ENCODE data around the gene FBXO40. TPM values are rescaled to one million over a fixed set of nuclear protein-coding genes. Genes with fewer than 3 reads are reported as not detected.

Gene FBXO40
- polyA plus RNA-seq, 2 of the 4 experiments (the other 2 are of a cell fraction) = not detected

DNA sequence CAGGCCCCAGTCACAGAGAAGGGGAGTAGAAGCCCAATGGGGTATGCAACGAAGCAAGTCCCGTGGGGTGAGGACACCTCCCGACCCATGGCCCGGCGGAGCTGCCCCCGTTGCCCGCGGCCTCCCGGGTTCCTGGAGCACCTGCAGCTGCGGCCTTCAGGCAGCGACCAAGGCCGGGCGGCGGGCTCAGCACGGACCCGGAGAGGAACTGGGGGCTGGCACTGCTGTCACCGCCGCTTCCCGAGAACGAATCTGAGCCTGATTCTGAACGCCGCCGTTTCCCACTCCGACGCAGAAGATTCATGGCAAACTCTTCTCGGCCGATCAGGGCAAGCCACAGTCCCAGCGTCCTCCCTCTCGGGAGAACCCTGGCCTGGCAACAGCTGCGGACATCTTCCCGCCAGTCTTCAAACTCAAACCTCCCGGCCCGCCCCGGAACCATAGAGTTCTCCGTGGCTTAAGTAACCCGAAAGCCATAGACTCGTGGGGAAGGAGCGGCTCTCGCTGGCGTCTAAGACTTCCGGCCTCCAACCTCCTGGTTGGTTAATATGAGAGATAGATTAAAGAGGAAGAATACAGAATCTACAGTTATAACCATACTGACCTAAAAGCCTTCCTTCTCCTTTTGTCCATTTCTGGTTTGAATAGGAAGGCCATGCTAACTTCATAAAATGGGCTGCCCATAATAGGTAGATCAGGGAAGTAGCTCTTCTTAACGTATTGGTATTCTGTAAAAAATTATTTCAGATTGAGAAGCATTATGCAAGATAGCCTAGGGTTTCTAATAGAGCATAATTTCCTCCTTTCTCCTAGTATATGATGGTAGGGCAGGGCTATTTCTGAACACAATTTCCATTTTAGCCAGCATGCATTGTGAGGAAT, 47.4 kb upstream of the FBXO40 start, which contains the start of gene POLQ:
Gene POLQ (minus strand): TSS at position 415 of the 882 bp plus-strand sequence. CDS start 111 bp downstream, at position 304.
- FAIRE-seq = peak; percentile 76
- peak; percentile 92 to 96 for DNase-seq (ENCODE audit: low read depth in 1 of 2, low spot score in 1 of 2)
- ATAC-seq = peak; percentile 97 to 99
- Histone ChIP-seq H3K27ac (peak within 1 kb of the TSS; percentile 71 to 90), H3K4me1 (peaks cover 11% of the 10 kb centered on the region; the same call in 2 of the 3 replicates), H3K4me3 (peak within 1 kb of the TSS; percentile 61), H3K9me3 (no peaks in the 10 kb centered on the region), H3K4me2 (peak within 1 kb of the TSS; percentile 92)
- ChIA-PET CTCF (interaction anchor here (0.7 to 3.6 kb wide), 23 partner anchors 9 to 1894 kb away, joined by 3 to 19 read pairs (median 4); partner anchors contain the start of genes FAM162A and MIX23), POLR2A (interaction anchor here (2.2 kb wide), 1 partner anchor 203 kb away, joined by 7 read pairs; no protein-coding TSS in a partner anchor)
- WGBS (ENCODE audit: missing lambda C conversion rate) = 0% methylated on average over 19 of the region's 42 CpGs
- TF ChIP-seq FOSB (CRISPR knock-in tag; IDR thresholded peaks at IDR 0.05) = no peak
- no peak for TF ChIP-seq CHD4 (IDR thresholded peaks at IDR 0.05; ENCODE audit: borderline replicate concordance)
- TF ChIP-seq, protein P1, sequence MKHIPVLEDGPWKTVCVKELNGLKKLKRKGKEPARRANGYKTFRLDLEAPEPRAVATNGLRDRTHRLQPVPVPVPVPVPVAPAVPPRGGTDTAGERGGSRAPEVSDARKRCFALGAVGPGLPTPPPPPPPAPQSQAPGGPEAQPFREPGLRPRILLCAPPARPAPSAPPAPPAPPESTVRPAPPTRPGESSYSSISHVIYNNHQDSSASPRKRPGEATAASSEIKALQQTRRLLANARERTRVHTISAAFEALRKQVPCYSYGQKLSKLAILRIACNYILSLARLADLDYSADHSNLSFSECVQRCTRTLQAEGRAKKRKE (CRISPR knock-in tag; IDR thresholded peaks at IDR 0.05; ENCODE audit: low read depth) = no peak
- TF ChIP-seq RNF2 (IDR thresholded peaks at IDR 0.05; ENCODE audit: borderline replicate concordance, low read depth) = no peak
- TF ChIP-seq MAZ (IDR thresholded peaks at IDR 0.05; ENCODE audit: borderline replicate concordance, low read depth, low read length) = no peak
- TF ChIP-seq EHF (CRISPR knock-in tag; IDR thresholded peaks at IDR 0.05) = no peak
- TF ChIP-seq TFCP2L1 (CRISPR knock-in tag; IDR thresholded peaks at IDR 0.05) = no peak
- no peak for TF ChIP-seq NFE2L2 (conservative IDR thresholded peaks at IDR 0.05; ENCODE audit: low read length)
- no peak for TF ChIP-seq FOXS1 (CRISPR knock-in tag; IDR thresholded peaks at IDR 0.05)
- TF ChIP-seq KDM5A (IDR thresholded peaks at IDR 0.05) = peak; percentile 66; the same call in 1 of the 2 replicates
- TF ChIP-seq, protein P2, sequence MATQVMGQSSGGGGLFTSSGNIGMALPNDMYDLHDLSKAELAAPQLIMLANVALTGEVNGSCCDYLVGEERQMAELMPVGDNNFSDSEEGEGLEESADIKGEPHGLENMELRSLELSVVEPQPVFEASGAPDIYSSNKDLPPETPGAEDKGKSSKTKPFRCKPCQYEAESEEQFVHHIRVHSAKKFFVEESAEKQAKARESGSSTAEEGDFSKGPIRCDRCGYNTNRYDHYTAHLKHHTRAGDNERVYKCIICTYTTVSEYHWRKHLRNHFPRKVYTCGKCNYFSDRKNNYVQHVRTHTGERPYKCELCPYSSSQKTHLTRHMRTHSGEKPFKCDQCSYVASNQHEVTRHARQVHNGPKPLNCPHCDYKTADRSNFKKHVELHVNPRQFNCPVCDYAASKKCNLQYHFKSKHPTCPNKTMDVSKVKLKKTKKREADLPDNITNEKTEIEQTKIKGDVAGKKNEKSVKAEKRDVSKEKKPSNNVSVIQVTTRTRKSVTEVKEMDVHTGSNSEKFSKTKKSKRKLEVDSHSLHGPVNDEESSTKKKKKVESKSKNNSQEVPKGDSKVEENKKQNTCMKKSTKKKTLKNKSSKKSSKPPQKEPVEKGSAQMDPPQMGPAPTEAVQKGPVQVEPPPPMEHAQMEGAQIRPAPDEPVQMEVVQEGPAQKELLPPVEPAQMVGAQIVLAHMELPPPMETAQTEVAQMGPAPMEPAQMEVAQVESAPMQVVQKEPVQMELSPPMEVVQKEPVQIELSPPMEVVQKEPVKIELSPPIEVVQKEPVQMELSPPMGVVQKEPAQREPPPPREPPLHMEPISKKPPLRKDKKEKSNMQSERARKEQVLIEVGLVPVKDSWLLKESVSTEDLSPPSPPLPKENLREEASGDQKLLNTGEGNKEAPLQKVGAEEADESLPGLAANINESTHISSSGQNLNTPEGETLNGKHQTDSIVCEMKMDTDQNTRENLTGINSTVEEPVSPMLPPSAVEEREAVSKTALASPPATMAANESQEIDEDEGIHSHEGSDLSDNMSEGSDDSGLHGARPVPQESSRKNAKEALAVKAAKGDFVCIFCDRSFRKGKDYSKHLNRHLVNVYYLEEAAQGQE (IDR thresholded peaks at IDR 0.05) = no peak
- TF ChIP-seq, protein P3, sequence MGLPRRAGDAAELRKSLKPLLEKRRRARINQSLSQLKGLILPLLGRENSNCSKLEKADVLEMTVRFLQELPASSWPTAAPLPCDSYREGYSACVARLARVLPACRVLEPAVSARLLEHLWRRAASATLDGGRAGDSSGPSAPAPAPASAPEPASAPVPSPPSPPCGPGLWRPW (IDR thresholded peaks at IDR 0.05) = no peak
- TF ChIP-seq RFX5 (IDR thresholded peaks at IDR 0.05) = no peak
- TF ChIP-seq CHD2 (IDR thresholded peaks at IDR 0.05; ENCODE audit: low read length, partially characterized antibody) = no peak
- no peak for TF ChIP-seq CBX8 (IDR thresholded peaks at IDR 0.05)
- TF ChIP-seq BHLHE40 (IDR thresholded peaks at IDR 0.05; ENCODE audit: low read depth, low read length) = no peak
- TF ChIP-seq, protein P4, sequence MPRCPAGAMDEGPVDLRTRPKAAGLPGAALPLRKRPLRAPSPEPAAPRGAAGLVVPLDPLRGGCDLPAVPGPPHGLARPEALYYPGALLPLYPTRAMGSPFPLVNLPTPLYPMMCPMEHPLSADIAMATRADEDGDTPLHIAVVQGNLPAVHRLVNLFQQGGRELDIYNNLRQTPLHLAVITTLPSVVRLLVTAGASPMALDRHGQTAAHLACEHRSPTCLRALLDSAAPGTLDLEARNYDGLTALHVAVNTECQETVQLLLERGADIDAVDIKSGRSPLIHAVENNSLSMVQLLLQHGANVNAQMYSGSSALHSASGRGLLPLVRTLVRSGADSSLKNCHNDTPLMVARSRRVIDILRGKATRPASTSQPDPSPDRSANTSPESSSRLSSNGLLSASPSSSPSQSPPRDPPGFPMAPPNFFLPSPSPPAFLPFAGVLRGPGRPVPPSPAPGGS (IDR thresholded peaks at IDR 0.05) = 0 out of 3 replicates have a peak, but pooled peaks have one; percentile 47
- no peak for TF ChIP-seq ZFP36 (IDR thresholded peaks at IDR 0.05; ENCODE audit: borderline replicate concordance, partially characterized antibody)
- no peak for TF ChIP-seq EHMT2 (IDR thresholded peaks at IDR 0.05; ENCODE audit: low read depth)
- TF ChIP-seq, protein P5, sequence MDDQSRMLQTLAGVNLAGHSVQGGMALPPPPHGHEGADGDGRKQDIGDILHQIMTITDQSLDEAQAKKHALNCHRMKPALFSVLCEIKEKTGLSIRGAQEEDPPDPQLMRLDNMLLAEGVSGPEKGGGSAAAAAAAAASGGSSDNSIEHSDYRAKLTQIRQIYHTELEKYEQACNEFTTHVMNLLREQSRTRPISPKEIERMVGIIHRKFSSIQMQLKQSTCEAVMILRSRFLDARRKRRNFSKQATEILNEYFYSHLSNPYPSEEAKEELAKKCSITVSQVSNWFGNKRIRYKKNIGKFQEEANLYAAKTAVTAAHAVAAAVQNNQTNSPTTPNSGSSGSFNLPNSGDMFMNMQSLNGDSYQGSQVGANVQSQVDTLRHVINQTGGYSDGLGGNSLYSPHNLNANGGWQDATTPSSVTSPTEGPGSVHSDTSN (IDR thresholded peaks at IDR 0.05) = no peak
- TF ChIP-seq KDM1A (IDR thresholded peaks at IDR 0.05; ENCODE audit: low read depth) = no peak
- peak; percentile 21; the same call in 1 of the 2 replicates for TF ChIP-seq PHF8 (IDR thresholded peaks at IDR 0.05; ENCODE audit: borderline replicate concordance, low read depth)
- no peak for TF ChIP-seq RAD21 (conservative IDR thresholded peaks at IDR 0.05 in 1 of 2, IDR thresholded peaks at IDR 0.05 in 1 of 2)
- no peak for TF ChIP-seq EP300 (IDR thresholded peaks at IDR 0.05)
- TF ChIP-seq TP53 (CRISPR knock-in tag; IDR thresholded peaks at IDR 0.05) = no peak
- no peak for TF ChIP-seq ESRRA (IDR thresholded peaks at IDR 0.05; ENCODE audit: borderline replicate concordance, low read length)
- TF ChIP-seq, protein P6, sequence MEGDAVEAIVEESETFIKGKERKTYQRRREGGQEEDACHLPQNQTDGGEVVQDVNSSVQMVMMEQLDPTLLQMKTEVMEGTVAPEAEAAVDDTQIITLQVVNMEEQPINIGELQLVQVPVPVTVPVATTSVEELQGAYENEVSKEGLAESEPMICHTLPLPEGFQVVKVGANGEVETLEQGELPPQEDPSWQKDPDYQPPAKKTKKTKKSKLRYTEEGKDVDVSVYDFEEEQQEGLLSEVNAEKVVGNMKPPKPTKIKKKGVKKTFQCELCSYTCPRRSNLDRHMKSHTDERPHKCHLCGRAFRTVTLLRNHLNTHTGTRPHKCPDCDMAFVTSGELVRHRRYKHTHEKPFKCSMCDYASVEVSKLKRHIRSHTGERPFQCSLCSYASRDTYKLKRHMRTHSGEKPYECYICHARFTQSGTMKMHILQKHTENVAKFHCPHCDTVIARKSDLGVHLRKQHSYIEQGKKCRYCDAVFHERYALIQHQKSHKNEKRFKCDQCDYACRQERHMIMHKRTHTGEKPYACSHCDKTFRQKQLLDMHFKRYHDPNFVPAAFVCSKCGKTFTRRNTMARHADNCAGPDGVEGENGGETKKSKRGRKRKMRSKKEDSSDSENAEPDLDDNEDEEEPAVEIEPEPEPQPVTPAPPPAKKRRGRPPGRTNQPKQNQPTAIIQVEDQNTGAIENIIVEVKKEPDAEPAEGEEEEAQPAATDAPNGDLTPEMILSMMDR (IDR thresholded peaks at IDR 0.05) = no peak
- peak; percentile 5 to 86; a peak in 3 of 5 replicates for TF ChIP-seq JUN (IDR thresholded peaks at IDR 0.05)
- TF ChIP-seq ZSCAN20 (CRISPR knock-in tag; IDR thresholded peaks at IDR 0.05) = no peak
- no peak for TF ChIP-seq NR3C1 (IDR thresholded peaks at IDR 0.05)

Measured in A549 (cell line).